ENCODE measurements around the gene ZNF691.

- TF ChIP-seq CTCF (IDR thresholded peaks at IDR 0.05) (no peak), POLR2A (IDR thresholded peaks at IDR 0.05) (no peak), EP300 (IDR thresholded peaks at IDR 0.05) (no peak)
These were observed 6.9 kb downstream of the ZNF691 start for GRCh38 chr1:42853116-42853884.
